ENCODE data around the gene LHX8.
A peak's percentile ranks its signal among the peaks of the same experiment; 100 is the strongest.

LHX8 gene

GRCh38 chr1:75133750-75134646, at the start of gene LHX8:
Gene LHX8, plus strand, starts transcription at chr1:75134388. Its CDS starts 2,227 bp downstream, at chr1:75136615.
- no peaks in the 10 kb centered on the region for H3K79me2 ChIP-seq (ENCODE audit: control insufficient read depth, low read length)
- H3K36me3 ChIP-seq (ENCODE audit: control insufficient read depth, low read length) = no peaks in the 10 kb centered on the region
- H3K27ac ChIP-seq (ENCODE audit: low read depth, low read length) = no peak within 1 kb of the TSS
- no peaks in the 10 kb centered on the region for H3K4me1 ChIP-seq (ENCODE audit: control insufficient read depth, low read length)
- H3K9me3 ChIP-seq (ENCODE audit: control insufficient read depth, insufficient read depth, low read length) = no peaks in the 10 kb centered on the region; the same call in 1 of the 2 replicates
- peak within 1 kb of the TSS; percentile 3; the same call in 1 of the 2 replicates for H3K4me3 ChIP-seq (ENCODE audit: low read length)
- H3K9me2 ChIP-seq (replicated peaks; ENCODE audit: control insufficient read depth, low read length) = no peaks in the 10 kb centered on the region
- H3F3A ChIP-seq (ENCODE audit: control insufficient read depth, insufficient read depth) = no peaks in the 10 kb centered on the region
- H4K20me1 ChIP-seq (ENCODE audit: control insufficient read depth, insufficient read depth, low read depth, low read length) = no peaks in the 10 kb centered on the region
- H3K4me2 ChIP-seq (ENCODE audit: low read length) = peak within 1 kb of the TSS; percentile 8
- H3K27me3 ChIP-seq (ENCODE audit: control insufficient read depth, low read length) = peaks cover 38% of the 10 kb centered on the region
- TF ChIP-seq EZH2phosphoT487 (IDR thresholded peaks at IDR 0.05; ENCODE audit: borderline replicate concordance, low read length) (no peak), CTCF (IDR thresholded peaks at IDR 0.05; ENCODE audit: low read depth, low read length, poor library complexity, severe bottlenecking) (no peak)

GRCh38 chr1:75085931-75086330, 48.3 kb upstream of the LHX8 start:
- H3K79me2 ChIP-seq (ENCODE audit: control insufficient read depth, low read length) = no peaks in the 10 kb centered on the region
- H3K9me3 ChIP-seq (ENCODE audit: control insufficient read depth, insufficient read depth, low read length) = no peaks in the 10 kb centered on the region
- H4K20me1 ChIP-seq (ENCODE audit: control insufficient read depth, insufficient read depth, low read depth, low read length) = no peaks in the 10 kb centered on the region
- H3K4me3 ChIP-seq (ENCODE audit: low read length) = no peak overlapping the region
- TF ChIP-seq CTCF (IDR thresholded peaks at IDR 0.05; ENCODE audit: low read depth, low read length, poor library complexity, severe bottlenecking) = no peak
- no peak for TF ChIP-seq EZH2phosphoT487 (IDR thresholded peaks at IDR 0.05; ENCODE audit: borderline replicate concordance, low read length)
- H3K36me3 ChIP-seq (ENCODE audit: control insufficient read depth, low read length) = no peaks in the 10 kb centered on the region
- H3F3A ChIP-seq (ENCODE audit: control insufficient read depth, insufficient read depth) = no peaks in the 10 kb centered on the region
- no peaks in the 10 kb centered on the region for H3K4me1 ChIP-seq (ENCODE audit: control insufficient read depth, low read length)
- no peaks in the 10 kb centered on the region for H3K27me3 ChIP-seq (ENCODE audit: control insufficient read depth, low read length)
- H3K4me2 ChIP-seq (ENCODE audit: low read length) = no peak overlapping the region
- no peaks in the 10 kb centered on the region for H3K9me2 ChIP-seq (replicated peaks; ENCODE audit: control insufficient read depth, low read length)
- H3K27ac ChIP-seq (ENCODE audit: low read depth, low read length) = no peak overlapping the region

GRCh38 chr1:75087278-75087677, 46.9 kb upstream of the LHX8 start:
- TF ChIP-seq CTCF (IDR thresholded peaks at IDR 0.05; ENCODE audit: low read depth, low read length, poor library complexity, severe bottlenecking) (no peak), EZH2phosphoT487 (IDR thresholded peaks at IDR 0.05; ENCODE audit: borderline replicate concordance, low read length) (no peak)
- H3K4me2 ChIP-seq (ENCODE audit: low read length) = no peak overlapping the region
- no peaks in the 10 kb centered on the region for H3K36me3 ChIP-seq (ENCODE audit: control insufficient read depth, low read length)

More at GRCh38 chr1:75087278-75087677, 46.9 kb upstream of the LHX8 start:
- Histone ChIP-seq H4K20me1 (ENCODE audit: control insufficient read depth, insufficient read depth, low read depth, low read length) (no peaks in the 10 kb centered on the region), H3K79me2 (ENCODE audit: control insufficient read depth, low read length) (no peaks in the 10 kb centered on the region), H3K9me2 (replicated peaks; ENCODE audit: control insufficient read depth, low read length) (no peaks in the 10 kb centered on the region), H3K9me3 (ENCODE audit: control insufficient read depth, insufficient read depth, low read length) (no peaks in the 10 kb centered on the region), H3F3A (ENCODE audit: control insufficient read depth, insufficient read depth) (no peaks in the 10 kb centered on the region), H3K4me3 (ENCODE audit: low read length) (no peak overlapping the region), H3K4me1 (ENCODE audit: control insufficient read depth, low read length) (no peaks in the 10 kb centered on the region), H3K27ac (ENCODE audit: low read depth, low read length) (no peak overlapping the region), H3K27me3 (ENCODE audit: control insufficient read depth, low read length) (no peaks in the 10 kb centered on the region)
